ENCODE measurements around the gene PLPP4.

PLPP4 gene

GRCh38 chr10:120456143-120456625 lies 843 bp upstream of the PLPP4 start:
- peak overlapping the region; percentile 74 for H3K4me3 ChIP-seq (ENCODE audit: low read depth, low read length)

GRCh38 chr10:120457431-120458172 lies 575 bp downstream of the PLPP4 start:
- peaks cover 9% of the 10 kb centered on the region for H3K4me1 ChIP-seq (ENCODE audit: control insufficient read depth, insufficient read depth, low read length)
- peak overlapping the region; percentile 74 for H3K4me3 ChIP-seq (ENCODE audit: low read depth, low read length)
- H3K9me3 ChIP-seq (ENCODE audit: control insufficient read depth, insufficient read depth, low read depth, low read length), result no peaks in the 10 kb centered on the region
- H3K27ac ChIP-seq (ENCODE audit: low read depth, low read length), result no peak overlapping the region
- peaks cover 77% of the 10 kb centered on the region for H3K27me3 ChIP-seq (ENCODE audit: control insufficient read depth, insufficient read depth, low read length)
- no peaks in the 10 kb centered on the region for H3K36me3 ChIP-seq (ENCODE audit: control insufficient read depth, insufficient read depth, low read length)
- peak overlapping the region; percentile 69 for H3K9ac ChIP-seq (ENCODE audit: low read length)

More at GRCh38 chr10:120456143-120456625, 843 bp upstream of the PLPP4 start:
- Histone ChIP-seq H3K27ac (ENCODE audit: low read depth, low read length) (no peak overlapping the region), H3K27me3 (ENCODE audit: control insufficient read depth, insufficient read depth, low read length) (peaks cover 79% of the 10 kb centered on the region), H3K36me3 (ENCODE audit: control insufficient read depth, insufficient read depth, low read length) (no peaks in the 10 kb centered on the region), H3K9me3 (ENCODE audit: control insufficient read depth, insufficient read depth, low read depth, low read length) (no peaks in the 10 kb centered on the region), H3K9ac (ENCODE audit: low read length) (peak overlapping the region; percentile 66), H3K4me1 (ENCODE audit: control insufficient read depth, insufficient read depth, low read length) (peaks cover 9% of the 10 kb centered on the region)

- H3K9me3 ChIP-seq (ENCODE audit: control insufficient read depth, insufficient read depth, low read depth, low read length), result no peaks in the 10 kb centered on the region
Observed at GRCh38 chr10:120458432-120458831, 1.4 kb downstream of the PLPP4 start.

GRCh38 chr10:120459185-120459584 lies 2.2 kb downstream of the PLPP4 start:
- Histone ChIP-seq H3K4me3 (ENCODE audit: low read depth, low read length) (no peak overlapping the region), H3K27ac (ENCODE audit: low read depth, low read length) (no peak overlapping the region), H3K4me1 (ENCODE audit: control insufficient read depth, insufficient read depth, low read length) (peaks cover 9% of the 10 kb centered on the region), H3K9me3 (ENCODE audit: control insufficient read depth, insufficient read depth, low read depth, low read length) (no peaks in the 10 kb centered on the region), H3K27me3 (ENCODE audit: control insufficient read depth, insufficient read depth, low read length) (peaks cover 65% of the 10 kb centered on the region), H3K9ac (ENCODE audit: low read length) (no peak overlapping the region), H3K36me3 (ENCODE audit: control insufficient read depth, insufficient read depth, low read length) (no peaks in the 10 kb centered on the region)

More at GRCh38 chr10:120458432-120458831, 1.4 kb downstream of the PLPP4 start:
- H3K9ac ChIP-seq (ENCODE audit: low read length), result no peak overlapping the region
- no peak overlapping the region for H3K27ac ChIP-seq (ENCODE audit: low read depth, low read length)
- H3K4me1 ChIP-seq (ENCODE audit: control insufficient read depth, insufficient read depth, low read length), result peaks cover 9% of the 10 kb centered on the region
- H3K4me3 ChIP-seq (ENCODE audit: low read depth, low read length), result no peak overlapping the region
- no peaks in the 10 kb centered on the region for H3K36me3 ChIP-seq (ENCODE audit: control insufficient read depth, insufficient read depth, low read length)
- H3K27me3 ChIP-seq (ENCODE audit: control insufficient read depth, insufficient read depth, low read length), result peaks cover 73% of the 10 kb centered on the region

- no peaks in the 10 kb centered on the region for H3K36me3 ChIP-seq (ENCODE audit: control insufficient read depth, insufficient read depth, low read length)
- no peak overlapping the region for H3K4me3 ChIP-seq (ENCODE audit: low read depth, low read length)
- no peak overlapping the region for H3K27ac ChIP-seq (ENCODE audit: low read depth, low read length)
- no peak overlapping the region for H3K9ac ChIP-seq (ENCODE audit: low read length)
- peaks cover 55% of the 10 kb centered on the region for H3K27me3 ChIP-seq (ENCODE audit: control insufficient read depth, insufficient read depth, low read length)
- peaks cover 9% of the 10 kb centered on the region for H3K4me1 ChIP-seq (ENCODE audit: control insufficient read depth, insufficient read depth, low read length)
- no peaks in the 10 kb centered on the region for H3K9me3 ChIP-seq (ENCODE audit: control insufficient read depth, insufficient read depth, low read depth, low read length)
Observed at GRCh38 chr10:120460186-120460585, 3.2 kb downstream of the PLPP4 start.

- no peak overlapping the region for H3K27ac ChIP-seq (ENCODE audit: low read depth, low read length)
- H3K4me3 ChIP-seq (ENCODE audit: low read depth, low read length), result no peak overlapping the region
- peaks cover 50% of the 10 kb centered on the region for H3K27me3 ChIP-seq (ENCODE audit: control insufficient read depth, insufficient read depth, low read length)
- no peaks in the 10 kb centered on the region for H3K9me3 ChIP-seq (ENCODE audit: control insufficient read depth, insufficient read depth, low read depth, low read length)
- no peak overlapping the region for H3K9ac ChIP-seq (ENCODE audit: low read length)
- H3K36me3 ChIP-seq (ENCODE audit: control insufficient read depth, insufficient read depth, low read length), result no peaks in the 10 kb centered on the region
- H3K4me1 ChIP-seq (ENCODE audit: control insufficient read depth, insufficient read depth, low read length), result peaks cover 9% of the 10 kb centered on the region
Observed at GRCh38 chr10:120460776-120461175, 3.7 kb downstream of the PLPP4 start.

GRCh38 chr10:120462018-120462682 lies 5.1 kb downstream of the PLPP4 start:
- Histone ChIP-seq H3K36me3 (ENCODE audit: control insufficient read depth, insufficient read depth, low read length) (no peaks in the 10 kb centered on the region), H3K9ac (ENCODE audit: low read length) (no peak overlapping the region), H3K27ac (ENCODE audit: low read depth, low read length) (no peak overlapping the region)

GRCh38 chr10:120465138-120465537 lies 8.1 kb downstream of the PLPP4 start:
- Histone ChIP-seq H3K9ac (ENCODE audit: low read length) (no peak overlapping the region), H3K4me3 (ENCODE audit: low read depth, low read length) (no peak overlapping the region), H3K36me3 (ENCODE audit: control insufficient read depth, insufficient read depth, low read length) (no peaks in the 10 kb centered on the region), H3K9me3 (ENCODE audit: control insufficient read depth, insufficient read depth, low read depth, low read length) (no peaks in the 10 kb centered on the region), H3K27me3 (ENCODE audit: control insufficient read depth, insufficient read depth, low read length) (peaks cover 9% of the 10 kb centered on the region), H3K4me1 (ENCODE audit: control insufficient read depth, insufficient read depth, low read length) (no peaks in the 10 kb centered on the region; the same call in 1 of the 2 replicates), H3K27ac (ENCODE audit: low read depth, low read length) (no peak overlapping the region)

More at GRCh38 chr10:120462018-120462682, 5.1 kb downstream of the PLPP4 start:
- Histone ChIP-seq H3K27me3 (ENCODE audit: control insufficient read depth, insufficient read depth, low read length) (peaks cover 39% of the 10 kb centered on the region), H3K4me1 (ENCODE audit: control insufficient read depth, insufficient read depth, low read length) (peaks cover 2% of the 10 kb centered on the region; the same call in 1 of the 2 replicates), H3K4me3 (ENCODE audit: low read depth, low read length) (no peak overlapping the region), H3K9me3 (ENCODE audit: control insufficient read depth, insufficient read depth, low read depth, low read length) (no peaks in the 10 kb centered on the region)

- Histone ChIP-seq H3K27me3 (ENCODE audit: control insufficient read depth, insufficient read depth, low read length) (0 out of 2 replicates have a peak, but pooled peaks cover under 1% of the 10 kb centered on the region), H3K36me3 (ENCODE audit: control insufficient read depth, insufficient read depth, low read length) (no peaks in the 10 kb centered on the region), H3K9me3 (ENCODE audit: control insufficient read depth, insufficient read depth, low read depth, low read length) (no peaks in the 10 kb centered on the region), H3K27ac (ENCODE audit: low read depth, low read length) (no peak overlapping the region), H3K9ac (ENCODE audit: low read length) (no peak overlapping the region), H3K4me3 (ENCODE audit: low read depth, low read length) (no peak overlapping the region), H3K4me1 (ENCODE audit: control insufficient read depth, insufficient read depth, low read length) (no peaks in the 10 kb centered on the region)
Observed at GRCh38 chr10:120466006-120466405, 9.0 kb downstream of the PLPP4 start.

GRCh38 chr10:120473593-120473992 lies 16.6 kb downstream of the PLPP4 start:
- Histone ChIP-seq H3K9me3 (ENCODE audit: control insufficient read depth, insufficient read depth, low read depth, low read length) (no peaks in the 10 kb centered on the region), H3K4me1 (ENCODE audit: control insufficient read depth, insufficient read depth, low read length) (no peaks in the 10 kb centered on the region; the same call in 1 of the 2 replicates), H3K27me3 (ENCODE audit: control insufficient read depth, insufficient read depth, low read length) (no peaks in the 10 kb centered on the region), H3K4me3 (ENCODE audit: low read depth, low read length) (no peak overlapping the region), H3K9ac (ENCODE audit: low read length) (no peak overlapping the region), H3K36me3 (ENCODE audit: control insufficient read depth, insufficient read depth, low read length) (no peaks in the 10 kb centered on the region), H3K27ac (ENCODE audit: low read depth, low read length) (no peak overlapping the region)

- no peak overlapping the region for H3K9ac ChIP-seq (ENCODE audit: low read length)
- no peak overlapping the region for H3K4me3 ChIP-seq (ENCODE audit: low read depth, low read length)
- no peaks in the 10 kb centered on the region; the same call in 1 of the 2 replicates for H3K4me1 ChIP-seq (ENCODE audit: control insufficient read depth, insufficient read depth, low read length)
- H3K27ac ChIP-seq (ENCODE audit: low read depth, low read length), result no peak overlapping the region
- H3K9me3 ChIP-seq (ENCODE audit: control insufficient read depth, insufficient read depth, low read depth, low read length), result no peaks in the 10 kb centered on the region
- H3K27me3 ChIP-seq (ENCODE audit: control insufficient read depth, insufficient read depth, low read length), result no peaks in the 10 kb centered on the region
- no peaks in the 10 kb centered on the region for H3K36me3 ChIP-seq (ENCODE audit: control insufficient read depth, insufficient read depth, low read length)
Observed at GRCh38 chr10:120474956-120475355, 17.9 kb downstream of the PLPP4 start.

Measured in HUES6 (cell line).